ENCODE data around the gene SPATA1.

GRCh38 chr1:84541679-84542078 lies 35.5 kb downstream of the SPATA1 start:
- no peak for TF ChIP-seq EZH2phosphoT487 (IDR thresholded peaks at IDR 0.05; ENCODE audit: borderline replicate concordance)
- TF ChIP-seq, protein P1, sequence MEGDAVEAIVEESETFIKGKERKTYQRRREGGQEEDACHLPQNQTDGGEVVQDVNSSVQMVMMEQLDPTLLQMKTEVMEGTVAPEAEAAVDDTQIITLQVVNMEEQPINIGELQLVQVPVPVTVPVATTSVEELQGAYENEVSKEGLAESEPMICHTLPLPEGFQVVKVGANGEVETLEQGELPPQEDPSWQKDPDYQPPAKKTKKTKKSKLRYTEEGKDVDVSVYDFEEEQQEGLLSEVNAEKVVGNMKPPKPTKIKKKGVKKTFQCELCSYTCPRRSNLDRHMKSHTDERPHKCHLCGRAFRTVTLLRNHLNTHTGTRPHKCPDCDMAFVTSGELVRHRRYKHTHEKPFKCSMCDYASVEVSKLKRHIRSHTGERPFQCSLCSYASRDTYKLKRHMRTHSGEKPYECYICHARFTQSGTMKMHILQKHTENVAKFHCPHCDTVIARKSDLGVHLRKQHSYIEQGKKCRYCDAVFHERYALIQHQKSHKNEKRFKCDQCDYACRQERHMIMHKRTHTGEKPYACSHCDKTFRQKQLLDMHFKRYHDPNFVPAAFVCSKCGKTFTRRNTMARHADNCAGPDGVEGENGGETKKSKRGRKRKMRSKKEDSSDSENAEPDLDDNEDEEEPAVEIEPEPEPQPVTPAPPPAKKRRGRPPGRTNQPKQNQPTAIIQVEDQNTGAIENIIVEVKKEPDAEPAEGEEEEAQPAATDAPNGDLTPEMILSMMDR (conservative IDR thresholded peaks at IDR 0.05; ENCODE audit: low read length) = peak; percentile 63

Measured in Loucy (cell line).